Fibroblast of skin of right biceps (primary cell): ENCODE results near the gene LAMC1.

Experiments used
- DNase-seq: peaks from one replicate; pipeline ENCODE4 v3.0.0-alpha.2; 2013

The LAMC1 gene

DNA sequence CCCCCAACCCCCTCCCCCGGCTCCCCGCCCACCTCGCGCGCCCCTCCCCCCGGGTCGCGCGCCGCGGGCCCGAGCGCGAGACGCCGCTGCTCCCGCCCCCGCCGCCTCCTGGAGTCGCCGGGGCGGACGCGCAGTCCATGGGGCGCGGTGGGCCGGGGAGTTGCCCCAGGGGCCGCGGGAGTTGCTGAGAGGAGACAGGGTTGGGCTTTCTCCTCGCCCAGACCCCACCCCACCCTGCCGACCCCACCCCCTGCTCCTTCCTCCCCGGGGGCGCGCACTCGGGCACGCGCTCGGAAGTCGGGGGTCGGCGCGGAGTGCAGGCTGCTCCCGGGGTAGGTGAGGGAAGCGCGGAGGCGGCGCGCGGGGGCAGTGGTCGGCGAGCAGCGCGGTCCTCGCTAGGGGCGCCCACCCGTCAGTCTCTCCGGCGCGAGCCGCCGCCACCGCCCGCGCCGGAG, at the start of gene LAMC1:
Gene LAMC1 (plus strand): TSS at position 275 of the 455 bp plus-strand sequence. CDS start 297 bp downstream, outside the sequence.
- DNase-seq: peak; percentile 88

DNA sequence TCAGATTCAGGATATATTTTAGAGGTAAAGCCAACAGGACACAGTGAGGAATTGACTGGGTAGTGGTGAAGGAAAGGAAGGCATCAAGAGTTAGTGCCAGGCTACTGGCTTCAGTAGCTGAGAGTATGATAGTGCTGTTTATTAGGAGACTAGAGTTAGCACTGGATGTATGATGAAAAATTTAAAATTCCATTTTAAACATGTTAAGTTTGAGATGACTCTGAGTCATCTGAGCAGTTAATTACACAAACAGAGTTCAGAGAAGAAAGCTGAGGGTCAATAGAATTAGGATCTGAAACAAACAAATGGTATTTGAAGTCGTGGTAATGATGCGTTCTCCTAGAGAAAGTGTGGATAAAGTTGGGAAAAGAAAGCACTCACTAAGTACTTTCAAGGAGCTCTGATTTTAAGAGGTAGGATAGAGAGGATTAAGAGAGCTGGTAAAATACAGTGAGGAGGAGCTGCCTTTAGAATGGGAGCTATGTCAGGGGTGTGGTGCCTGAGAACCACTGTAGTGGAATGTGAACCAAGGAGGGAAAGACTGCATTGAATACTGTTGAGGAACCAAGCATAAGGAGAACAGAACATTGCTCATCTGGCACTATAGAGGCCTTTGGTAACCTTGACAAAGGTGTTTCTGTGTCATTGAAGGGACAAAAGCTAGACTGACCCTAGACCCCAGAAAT, 48.6 kb upstream of the LAMC1 start:
- no peak for DNase-seq

DNA sequence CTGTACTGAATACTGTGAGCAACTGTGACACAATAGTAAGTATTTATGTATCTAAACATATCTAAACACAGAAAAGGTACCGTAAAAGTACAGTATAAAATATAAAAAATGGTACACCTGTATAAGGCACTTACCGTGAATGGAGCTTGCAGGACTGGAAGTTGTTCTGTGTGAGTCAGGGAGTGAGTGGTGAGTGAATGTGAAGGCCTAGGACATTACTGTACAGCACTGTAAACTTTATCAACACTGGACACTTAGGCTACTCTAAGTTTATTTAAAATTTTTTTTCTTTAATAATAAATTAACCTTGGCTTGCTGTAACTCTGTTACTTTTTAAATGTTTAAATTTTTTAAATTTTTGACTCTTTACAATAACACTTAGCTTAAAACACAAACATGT, 45.7 kb upstream of the LAMC1 start:
- no peak for DNase-seq

DNA sequence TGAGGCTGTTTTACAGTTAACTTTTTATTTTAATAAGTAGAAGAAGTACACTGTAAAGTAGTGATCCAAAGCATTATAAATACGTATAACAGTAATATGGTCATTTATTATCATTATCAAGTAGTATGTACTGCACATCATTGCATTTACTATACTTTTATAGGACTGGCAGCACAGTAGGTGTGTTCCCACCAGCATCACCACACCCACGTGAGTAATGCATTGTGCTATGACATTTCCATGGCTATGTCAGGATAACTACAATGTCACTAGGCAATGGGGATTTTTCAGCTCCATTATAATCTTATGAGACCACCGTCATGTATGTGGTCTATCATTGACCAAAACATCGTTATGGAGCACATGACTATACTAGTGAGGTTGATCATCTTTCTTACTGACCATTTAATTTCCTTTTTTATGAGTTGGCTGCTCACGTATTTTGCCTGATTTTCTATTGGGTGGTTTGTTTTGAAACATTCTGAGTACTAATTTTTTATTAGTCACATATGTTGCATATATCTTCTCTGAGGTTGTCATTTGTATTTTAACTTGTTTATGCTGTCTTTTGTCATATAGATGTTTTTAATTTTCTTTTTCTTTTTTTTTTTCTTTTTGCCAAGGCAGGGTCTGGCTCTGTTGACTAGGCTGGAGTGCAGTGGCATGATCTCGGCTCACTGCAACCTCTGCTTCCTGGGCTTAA, 44.9 kb upstream of the LAMC1 start:
- no peak for DNase-seq

DNA sequence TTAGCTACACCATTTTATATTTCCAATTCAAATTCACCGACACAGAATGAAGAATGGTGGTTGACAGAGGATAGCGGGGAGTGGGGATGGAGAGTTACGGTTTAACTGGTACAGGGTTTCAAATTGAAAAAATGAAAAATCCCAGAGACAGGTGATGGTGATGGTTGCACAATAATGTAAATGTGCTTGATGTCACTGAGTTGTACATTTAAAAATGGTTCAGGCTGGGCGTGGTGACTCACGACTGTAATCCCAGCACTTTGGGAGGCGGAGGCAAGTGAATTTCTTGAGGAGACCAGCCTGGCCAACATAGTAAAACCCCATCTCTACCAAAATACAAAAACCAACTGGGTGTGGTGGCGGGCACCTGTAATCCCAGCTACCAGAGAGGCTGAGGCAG, 39.1 kb upstream of the LAMC1 start:
- no peak for DNase-seq

DNA sequence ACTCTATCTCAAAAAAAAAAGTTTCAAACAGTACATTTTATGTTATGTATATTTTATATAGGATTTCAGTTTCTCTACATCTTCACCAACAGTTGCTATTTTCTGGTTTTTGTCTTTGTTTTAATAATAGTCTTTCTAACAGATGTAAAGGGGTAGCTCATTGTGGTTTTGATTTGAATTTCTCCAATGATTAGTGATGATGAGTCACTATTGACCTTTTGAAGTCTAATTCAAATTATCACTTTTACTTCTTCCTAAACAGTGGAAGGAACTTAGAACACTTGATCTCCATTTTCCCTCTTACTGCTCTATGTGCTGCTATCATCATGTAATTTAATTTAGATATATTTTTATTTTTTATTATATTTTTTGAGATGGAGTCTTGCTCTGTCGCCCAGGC, 38.6 kb upstream of the LAMC1 start:
- no peak for DNase-seq

DNA sequence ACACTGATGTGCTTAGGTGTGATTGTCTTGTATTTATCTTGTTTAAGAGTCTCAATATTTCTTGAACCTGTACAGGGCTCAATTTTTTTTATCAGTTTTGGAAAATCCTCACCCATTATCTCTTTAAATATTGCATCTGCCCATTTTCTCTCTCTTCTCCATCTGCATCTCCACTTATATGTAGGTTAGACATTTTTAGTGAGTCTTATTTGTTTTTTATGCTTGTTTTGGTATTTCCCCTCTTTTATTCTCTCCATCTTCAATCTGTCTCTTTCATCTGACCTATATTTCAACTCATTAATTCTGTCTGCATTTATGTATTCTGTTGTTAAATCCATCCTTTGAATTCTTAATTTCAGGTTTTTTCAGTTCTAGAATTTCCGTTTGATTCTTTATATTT, 37.3 kb upstream of the LAMC1 start:
- DNase-seq: no peak

DNA sequence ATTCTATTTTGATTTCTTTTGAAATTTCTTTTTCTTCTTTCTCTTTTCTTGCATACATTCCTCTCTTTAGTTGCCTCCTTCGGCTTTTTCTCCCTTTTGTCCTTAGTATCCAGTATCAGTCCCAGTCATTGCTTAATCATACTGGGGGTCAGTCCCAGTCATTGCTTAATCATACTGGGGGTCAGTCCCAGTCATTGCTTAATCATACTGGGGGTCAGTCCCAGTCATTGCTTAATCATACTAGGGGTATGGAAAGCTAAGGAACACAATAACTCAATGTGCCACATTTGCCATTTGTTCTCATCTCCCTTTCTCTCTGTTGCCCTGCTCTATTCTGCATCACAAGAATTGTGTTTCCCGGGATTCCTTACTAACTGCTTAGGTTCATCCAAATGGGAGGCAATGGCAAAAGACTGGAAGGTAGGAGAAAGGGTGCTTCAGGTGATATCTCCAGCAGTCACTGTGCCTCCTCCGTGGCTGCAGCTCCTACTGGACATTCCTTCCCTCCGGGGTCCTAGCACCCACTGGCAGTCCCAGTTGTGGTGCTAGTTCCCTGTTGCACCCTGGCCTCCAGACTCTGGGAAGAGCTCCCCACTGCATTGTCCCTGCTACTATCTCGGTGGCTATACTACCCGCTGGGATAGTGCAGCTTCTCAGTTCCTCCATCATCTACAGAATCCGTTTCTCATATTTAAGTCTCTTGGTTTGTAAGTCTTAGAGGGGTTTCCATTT, 32.6 kb upstream of the LAMC1 start:
- no peak for DNase-seq

DNA sequence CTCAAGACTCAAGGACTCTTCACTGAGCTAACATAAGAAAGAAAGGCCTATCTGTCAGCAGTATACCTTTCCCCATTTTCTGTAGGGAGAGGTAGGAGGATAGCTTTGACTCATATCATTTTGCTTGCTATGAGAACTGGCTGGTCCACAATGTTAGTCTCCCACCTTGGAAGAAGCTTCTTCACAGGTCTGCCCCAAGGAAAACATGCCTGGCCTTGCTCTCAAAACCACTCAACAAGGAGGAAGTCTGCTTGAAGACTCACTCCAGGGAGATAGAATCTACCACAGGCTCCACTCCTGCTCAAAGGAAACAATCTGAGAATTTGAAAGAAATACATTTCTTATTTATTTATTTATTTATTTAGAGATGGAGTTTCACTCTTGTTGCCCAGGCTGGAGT, 29.5 kb upstream of the LAMC1 start:
- DNase-seq: no peak

DNA sequence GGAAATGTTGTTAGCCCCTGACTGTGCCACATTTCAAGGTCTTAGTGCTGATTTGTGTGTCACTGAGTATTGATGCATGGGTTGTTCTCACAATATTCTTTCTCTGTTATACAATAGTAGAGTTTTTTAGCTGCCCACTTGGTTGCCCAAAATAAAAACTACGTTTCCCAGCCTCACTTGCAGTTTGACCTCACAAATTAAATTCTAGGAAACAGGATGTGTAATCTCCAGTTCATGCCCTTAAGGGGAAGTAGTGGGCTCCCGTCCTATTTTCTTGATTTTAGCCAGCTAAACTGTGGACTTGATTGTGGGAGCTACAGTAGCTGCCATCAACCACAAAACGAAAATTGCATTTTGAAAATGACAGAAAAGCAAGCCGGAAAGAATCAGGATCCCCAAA, 27.3 kb upstream of the LAMC1 start:
- no peak for DNase-seq

DNA sequence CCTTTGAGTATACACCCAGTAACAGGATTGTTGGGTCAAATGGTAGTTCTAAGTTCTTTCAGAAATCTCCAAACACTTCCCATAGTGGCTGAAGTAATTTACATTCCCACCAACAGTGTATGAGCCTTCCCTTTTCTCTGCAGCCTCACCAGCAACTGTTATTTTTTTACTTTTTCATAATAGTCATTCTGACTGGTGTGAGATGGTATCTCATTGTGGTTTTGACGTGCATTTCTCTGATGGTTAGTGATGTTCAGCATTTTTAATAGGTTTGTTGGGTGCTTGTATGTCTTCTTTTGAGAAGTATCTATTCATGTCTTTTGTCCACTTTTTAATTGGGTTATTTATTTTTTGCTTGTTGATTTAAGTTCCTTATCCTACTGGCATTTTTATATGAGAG, 26.4 kb upstream of the LAMC1 start:
- DNase-seq: peak; percentile 13

DNA sequence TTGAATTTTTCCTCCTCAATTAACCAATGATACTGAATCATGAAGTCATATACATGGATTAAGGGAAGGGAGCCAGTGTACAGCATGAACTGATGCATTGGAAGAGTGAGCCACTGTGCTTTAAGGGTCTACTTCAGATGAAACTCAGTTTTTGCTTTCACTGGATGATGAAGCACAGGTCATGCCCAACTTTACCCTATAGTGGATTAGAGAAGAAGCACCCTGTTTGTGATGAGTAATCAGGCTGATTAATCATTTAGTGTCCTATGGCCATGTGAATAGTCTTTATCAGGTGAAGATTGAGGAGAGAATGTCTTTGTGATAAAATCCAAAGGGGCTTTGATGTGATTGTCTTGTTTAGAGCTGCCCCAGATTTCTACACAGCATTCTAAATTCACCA, 24.7 kb upstream of the LAMC1 start:
- no peak for DNase-seq

DNA sequence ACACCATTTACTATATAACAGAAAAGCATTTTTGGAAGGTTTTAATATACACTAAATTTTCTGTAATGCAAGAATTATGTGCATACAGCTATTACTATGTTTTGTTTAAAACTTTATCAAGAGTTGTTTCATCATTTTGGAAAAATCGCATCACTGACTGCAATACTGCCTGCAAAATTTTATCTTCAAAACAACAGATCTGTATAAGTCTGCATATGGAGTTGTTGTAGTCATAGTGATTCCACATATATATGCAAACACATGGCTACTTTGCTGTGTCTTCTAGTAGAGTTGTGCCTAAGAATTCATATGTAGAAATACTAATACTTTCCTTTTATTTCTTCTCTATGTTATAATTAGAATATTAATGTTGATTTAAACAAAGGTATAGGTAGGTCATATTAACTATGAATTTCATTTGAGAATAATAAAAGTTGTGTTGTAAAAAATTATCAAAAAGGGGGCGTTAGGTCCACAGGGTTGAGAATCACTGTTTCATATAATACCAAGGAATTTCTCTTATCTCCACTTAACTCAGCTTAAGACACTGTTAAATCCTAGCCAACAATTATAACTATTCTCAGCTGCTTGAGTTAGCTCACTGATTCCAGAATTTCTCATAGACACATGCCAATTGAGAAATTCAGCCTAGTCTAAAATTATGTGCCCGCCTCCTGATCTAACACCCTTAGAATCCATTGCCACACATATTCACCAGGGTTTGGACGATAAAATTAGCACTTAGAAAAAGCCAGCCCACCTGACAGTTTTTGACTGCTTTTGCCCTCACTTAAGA, 22.9 kb upstream of the LAMC1 start:
- DNase-seq: no peak

DNA sequence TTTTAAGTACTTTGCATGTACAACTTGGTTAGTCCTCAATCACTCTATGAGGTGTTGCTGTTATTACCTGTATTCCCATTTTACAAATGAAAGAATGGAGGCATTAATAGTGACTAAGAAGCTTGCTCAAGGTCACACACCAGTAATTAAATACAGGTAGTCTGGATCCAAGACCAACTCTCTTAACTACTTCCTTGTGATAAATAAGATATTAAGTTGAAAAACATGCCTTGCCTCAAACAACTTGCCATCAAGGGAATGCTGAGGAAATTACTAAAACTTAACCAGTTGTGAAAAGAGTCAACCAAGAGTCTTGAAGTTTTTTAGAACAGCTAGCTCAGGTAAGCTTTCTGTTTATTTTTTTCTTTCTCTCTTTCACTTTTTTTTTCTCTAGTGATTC, 21.0 kb upstream of the LAMC1 start:
- no peak for DNase-seq

DNA sequence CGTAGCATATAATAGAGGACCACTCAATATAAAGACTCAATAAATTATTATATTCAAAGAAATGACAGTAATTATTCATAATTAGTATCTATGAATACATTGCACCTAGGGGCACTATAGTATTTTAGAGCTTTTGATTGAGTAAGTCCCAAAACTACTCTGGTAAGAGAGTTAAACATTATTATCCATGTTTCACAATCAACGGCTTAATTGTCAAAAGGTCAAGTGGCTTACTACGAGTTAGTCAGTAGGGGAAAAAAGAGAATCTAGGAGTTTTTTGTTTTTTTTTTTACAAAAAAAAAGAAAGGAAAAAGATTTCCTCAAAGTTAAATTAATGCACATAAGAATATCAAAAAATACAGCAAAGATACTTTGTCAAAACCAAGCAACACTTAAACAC, 20.4 kb upstream of the LAMC1 start:
- DNase-seq: no peak

DNA sequence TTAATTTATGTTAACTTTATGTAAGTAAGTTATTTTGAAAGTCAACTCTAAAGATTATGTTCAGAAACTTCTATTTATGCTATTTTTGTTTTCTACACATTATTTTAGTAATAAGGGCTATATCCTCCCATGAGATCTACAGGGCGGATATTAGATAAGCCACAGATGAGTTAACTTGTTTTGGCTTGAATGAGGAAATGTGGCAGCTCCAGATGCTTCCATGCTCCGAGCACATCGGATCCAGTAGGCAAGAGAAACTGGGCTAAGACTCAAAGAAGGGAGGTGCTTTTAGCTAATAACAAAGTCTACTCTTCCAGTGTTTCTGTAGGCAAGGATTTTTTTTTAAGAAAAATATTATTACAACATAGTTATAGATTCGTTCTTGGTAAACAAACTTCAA, 20.0 kb upstream of the LAMC1 start:
- DNase-seq: no peak

DNA sequence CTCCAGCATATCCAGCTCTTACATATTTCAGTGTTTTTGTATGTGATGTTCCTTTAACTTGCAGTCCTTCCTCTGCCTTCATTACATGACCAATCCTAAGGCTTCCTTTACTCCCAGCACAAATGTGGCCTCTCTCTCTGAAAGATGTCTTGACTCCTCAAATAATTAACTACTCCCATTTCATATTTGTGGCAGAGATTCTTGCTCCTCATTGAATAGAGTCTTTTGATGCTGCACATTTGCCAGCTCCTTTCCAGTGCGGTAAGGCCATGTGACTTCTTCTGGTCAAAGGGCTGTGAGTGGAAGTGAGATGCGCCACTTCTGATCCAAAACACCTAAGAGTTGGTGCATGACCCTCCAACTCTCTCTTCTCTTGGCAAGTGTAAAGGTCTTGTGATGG, 19.1 kb upstream of the LAMC1 start:
- DNase-seq: no peak

DNA sequence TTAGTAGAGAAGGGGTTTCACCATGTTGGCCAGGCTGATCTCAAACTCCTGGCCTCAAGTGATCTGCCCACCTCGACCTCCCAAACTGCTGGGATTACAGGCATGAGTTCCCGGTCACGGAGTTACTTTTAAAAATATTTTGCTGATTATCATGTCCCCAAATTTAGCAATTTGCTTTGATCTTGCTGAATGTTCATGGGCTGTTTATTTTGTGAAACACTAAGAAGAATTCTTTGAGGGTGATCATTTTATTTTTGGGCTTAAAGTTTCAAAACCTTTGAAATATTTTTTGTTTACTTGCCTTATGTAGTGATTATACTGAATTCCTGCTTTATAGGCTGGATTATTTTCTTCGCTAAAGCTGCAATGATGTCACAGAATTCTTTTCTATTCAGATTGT, 11.4 kb upstream of the LAMC1 start:
- no peak for DNase-seq

DNA sequence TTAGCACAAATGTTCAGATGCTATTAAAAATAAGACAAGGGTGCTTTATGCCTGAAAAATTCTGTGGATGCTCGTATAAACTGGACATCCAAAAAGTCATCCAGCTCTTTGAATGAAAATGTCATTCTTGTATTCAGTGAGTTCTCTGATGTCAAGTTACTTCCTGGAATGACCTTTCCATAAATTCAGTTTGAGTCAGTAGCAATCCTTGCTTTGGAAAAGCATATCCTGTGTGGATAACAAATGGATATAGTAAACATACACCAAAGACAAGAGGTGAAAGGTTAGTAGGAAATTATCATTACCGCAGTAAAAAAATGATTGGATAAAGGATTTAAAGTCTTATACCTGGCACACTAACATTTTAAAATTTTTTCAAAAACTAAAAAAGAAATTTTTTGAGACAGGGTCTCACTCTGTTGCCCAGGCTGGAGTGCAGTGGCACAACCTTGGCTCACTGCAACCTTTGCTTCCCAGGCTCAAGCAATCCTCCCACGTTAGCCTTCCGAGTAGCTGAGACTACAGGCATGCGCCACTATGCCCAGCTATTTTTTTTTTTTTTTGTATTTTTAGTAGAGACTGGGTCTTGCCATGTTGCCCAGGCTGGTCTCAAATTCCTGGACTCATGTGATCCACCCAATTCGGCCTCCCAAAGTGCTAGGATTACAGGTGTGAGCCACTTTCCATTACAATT, 10.8 kb upstream of the LAMC1 start:
- no peak for DNase-seq

DNA sequence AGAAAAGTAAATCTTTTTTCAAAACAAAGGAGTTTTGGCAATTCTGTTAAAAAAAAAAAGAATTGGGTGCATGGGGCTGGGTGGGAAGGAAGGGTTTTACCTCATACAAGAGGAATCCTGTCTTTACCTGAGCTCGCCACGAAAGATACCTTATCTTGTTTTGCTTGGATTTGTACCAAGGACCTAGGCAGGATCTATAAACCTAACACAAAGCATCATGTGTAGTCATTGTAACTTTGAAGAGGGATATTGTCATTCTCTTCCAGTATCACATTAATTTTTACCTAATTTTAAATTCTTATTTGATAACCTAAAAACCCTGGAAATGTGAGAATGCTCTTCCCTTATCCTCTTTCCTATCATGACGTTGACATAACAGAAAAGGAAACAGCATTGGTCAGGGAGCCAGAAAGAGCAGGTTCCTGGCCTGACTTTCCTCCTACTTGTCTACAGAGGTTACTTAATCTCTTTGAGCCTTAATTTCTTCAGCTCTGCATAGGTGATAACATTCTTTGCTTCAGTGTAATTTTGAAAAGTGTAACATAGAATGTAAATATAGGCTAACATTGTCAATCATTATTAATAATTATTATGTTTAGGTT, 4.0 kb upstream of the LAMC1 start:
- no peak for DNase-seq

DNA sequence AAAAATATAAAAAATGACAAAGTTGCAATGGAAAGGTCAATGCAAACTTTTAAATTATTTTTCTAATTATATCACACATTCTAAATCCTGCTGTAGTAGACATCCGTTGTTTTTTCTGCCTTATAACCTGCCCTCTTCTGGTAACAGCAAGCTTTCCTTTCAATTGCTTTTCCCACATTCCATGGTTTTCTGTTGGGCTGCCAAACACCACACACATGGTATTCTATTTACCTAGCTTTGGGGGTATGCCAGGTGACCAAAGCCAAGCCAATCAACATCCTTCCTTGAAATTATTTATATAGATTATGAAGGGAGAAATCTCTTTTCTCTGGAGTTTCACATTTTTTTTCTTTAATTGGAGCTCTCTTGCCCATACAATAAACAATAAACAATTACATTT, 3.4 kb upstream of the LAMC1 start:
- DNase-seq: peak; percentile 56
